GM12864 (cell line): Measurements from ENCODE around the gene RPSA.
A peak's percentile ranks its signal among the peaks of the same experiment; 100 is the strongest.
"Not testable (repeated sequence)": the region's sequence is repeated elsewhere in the genome, so short reads cannot be mapped to it uniquely, and the experiment has no call there.

Source experiments
- DNase-seq: peaks from one replicate; pipeline ENCODE4 v3.0.0-alpha.2; 2011; ENCODE audit warnings: low read depth
- H3K4me3 ChIP-seq: 2 replicates; pipeline ENCODE4 v1.5.1; 2011; ENCODE audit warnings: mild to moderate bottlenecking, low read depth, low read length, control low read depth
- CTCF ChIP-seq: IDR thresholded peaks from 2 replicates; pipeline ENCODE4 v1.5.1; 2011; ENCODE audit warnings: low read depth, mild to moderate bottlenecking, moderate library complexity, low read length, control low read depth, inconsistent platforms; ENCODE audit errors: missing control alignments

Gene RPSA

DNA sequence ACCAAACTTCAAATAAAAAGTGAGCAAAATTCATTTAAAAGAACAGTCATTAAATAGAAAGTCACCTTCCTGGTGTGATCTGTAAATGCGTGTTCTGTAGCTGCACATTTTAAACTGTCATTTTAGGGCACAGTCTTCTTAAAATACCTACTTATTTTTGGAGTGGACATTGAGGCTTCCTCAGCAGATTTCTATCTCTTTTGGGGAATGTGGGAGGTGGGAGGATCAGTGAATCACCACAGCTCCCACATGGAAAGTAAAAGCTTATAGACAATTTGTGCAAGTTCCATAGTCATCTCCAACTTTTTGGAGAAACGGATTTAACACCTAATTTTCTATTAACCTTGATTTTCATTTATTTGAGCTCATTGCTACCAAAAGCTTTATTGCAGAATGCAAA, 39.9 kb downstream of the RPSA start:
- DNase-seq, result no peak
- no peak overlapping the region for H3K4me3 ChIP-seq
- no peak for TF ChIP-seq CTCF

DNA sequence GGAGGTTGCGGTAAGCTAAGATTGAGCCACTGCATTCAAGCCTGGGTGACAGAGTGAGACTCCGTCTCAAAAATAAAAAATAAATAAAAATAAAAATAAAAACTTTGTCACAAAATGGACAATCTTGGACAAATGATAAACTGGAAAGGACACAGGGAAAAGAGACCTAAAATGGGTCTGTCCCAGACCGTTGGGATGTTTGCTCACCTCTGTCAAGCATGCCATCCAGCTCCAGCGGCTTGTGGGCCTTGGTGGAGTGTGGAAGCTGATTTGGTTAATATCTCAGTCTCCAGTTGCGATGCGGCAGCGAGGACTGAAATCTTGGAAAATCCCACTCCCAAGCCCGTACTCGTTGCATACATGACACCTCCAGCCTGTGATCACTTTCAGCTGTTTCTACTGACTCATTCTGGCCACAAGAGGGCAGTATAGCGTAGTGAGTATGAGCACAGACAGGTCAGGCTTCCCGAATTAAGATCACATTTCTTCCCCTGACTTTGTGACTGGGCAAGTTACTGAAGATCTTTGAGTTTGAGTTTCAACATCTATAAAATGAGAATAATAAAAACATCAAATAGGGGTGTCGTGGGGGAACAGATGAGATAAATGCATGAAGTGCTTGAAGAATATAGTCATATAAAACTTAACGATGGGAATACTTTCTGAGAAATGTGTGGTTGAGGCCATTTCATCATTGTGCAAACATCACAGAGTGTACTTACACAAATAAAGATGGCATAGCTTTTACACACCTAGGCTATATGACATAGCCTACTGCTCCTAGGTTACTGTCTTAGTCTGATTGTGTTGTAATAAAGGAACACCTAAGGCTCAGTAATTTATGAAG, 41.3 kb downstream of the RPSA start:
- peak; percentile 41 for DNase-seq
- TF ChIP-seq CTCF, result peak; percentile 84
- H3K4me3 ChIP-seq, result no peak overlapping the region

DNA sequence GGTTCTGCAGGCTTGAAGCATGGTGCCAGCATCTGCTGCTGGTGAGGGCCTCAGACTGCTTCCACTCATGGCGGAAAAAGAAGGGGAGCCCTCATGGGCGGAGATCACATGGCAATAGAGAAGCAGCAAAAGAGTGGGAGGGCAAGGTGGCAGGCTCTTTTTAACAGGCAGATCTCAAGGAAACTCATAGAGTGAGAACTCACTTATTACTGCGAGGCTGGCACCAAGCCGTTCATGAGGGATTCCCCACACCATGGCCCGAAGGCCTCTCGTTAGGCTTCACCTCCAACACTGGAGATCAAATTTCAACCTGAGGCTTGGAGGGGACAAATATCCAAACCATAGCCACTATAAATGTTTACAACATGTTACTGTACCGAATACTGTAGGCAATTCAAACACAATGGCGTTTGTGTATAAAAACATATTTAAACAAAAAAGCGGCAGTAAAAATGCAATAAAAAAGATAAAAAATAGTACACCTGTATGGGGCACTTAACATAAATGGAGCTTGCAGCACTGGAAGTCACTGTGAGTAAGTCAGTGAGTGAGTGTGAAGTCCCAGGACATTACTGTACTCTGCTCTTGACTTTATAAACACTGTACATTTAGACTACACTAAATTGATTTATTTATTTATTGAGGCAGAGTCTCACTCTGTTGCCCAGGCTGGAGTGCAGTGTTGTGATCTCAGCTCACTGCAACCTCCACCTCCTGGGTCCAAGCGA, 42.1 kb downstream of the RPSA start:
- no peak overlapping the region for H3K4me3 ChIP-seq
- TF ChIP-seq CTCF, result no peak
- no peak for DNase-seq

- TF ChIP-seq CTCF, result no peak
- no peak overlapping the region for H3K4me3 ChIP-seq
- DNase-seq, result no peak
These were observed 43.3 kb downstream of the RPSA start for GRCh38 chr3:39449796-39450195.

DNA sequence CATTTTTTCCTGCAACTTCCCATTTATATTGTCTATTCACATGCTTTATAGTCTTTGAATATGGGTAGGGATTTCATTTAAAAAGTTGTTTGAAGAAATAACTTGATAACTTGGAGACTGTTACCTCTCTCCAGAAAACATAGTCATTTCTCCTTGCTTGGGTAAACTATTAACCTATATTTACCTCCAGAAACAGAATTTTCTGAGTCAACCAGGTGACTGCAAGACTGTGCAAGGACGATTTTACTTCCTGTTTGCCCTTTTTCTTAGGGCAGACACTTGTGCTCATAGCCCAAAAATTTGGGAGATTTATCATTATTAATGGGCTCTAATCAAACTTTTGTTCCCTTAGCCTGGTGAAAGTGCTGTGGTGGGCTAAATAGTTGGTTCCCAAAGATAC, 46.6 kb downstream of the RPSA start:
- TF ChIP-seq CTCF, result no peak
- no peak for DNase-seq
- no peak overlapping the region for H3K4me3 ChIP-seq

- not testable (repeated sequence) for DNase-seq, H3K4me3 ChIP-seq
These were observed 47.4 kb downstream of the RPSA start for GRCh38 chr3:39453872-39454271.

GRCh38 chr3:39454591-39455217, 48.2 kb downstream of the RPSA start:
- TF ChIP-seq CTCF, result no peak
- no peak for DNase-seq
- H3K4me3 ChIP-seq, result no peak overlapping the region
